Right ventricle myocardium inferior (tissue), 1 donor: ENCODE results near the gene SULT1C4. TPM values are rescaled to one million over a fixed set of nuclear protein-coding genes. Genes with fewer than 3 reads are reported as not detected.
"Not testable (repeated sequence)": the region's sequence is repeated elsewhere in the genome, so short reads cannot be mapped to it uniquely, and the experiment has no call there.

Experiments used
- ATAC-seq: fragments of 200-7000 bp; cut with Tn5 transposase; one replicate; pipeline ENCODE4 v1.9.1; 2020; ENCODE audit warnings: mild to moderate bottlenecking, moderate library complexity
- DNase-seq: peaks from one replicate; pipeline ENCODE4 v3.0.0; 2021; ENCODE audit errors: missing footprints
- intact Hi-C: fragments of 100-400 bp; cut with DNase I; formaldehyde crosslinking; loops from one replicate; pipeline ENCODE4 v1.11.0; 2022
- long read RNA-seq: library from polyadenylated mRNA; unstranded; transcript quantifications from one replicate; pipeline ENCODE4 v2.0.0, GENCODE V29; 2021
- total RNA-seq: library from RNA; stranded (reverse); fragmentation: NEBNext Ultra II Directional; extraction: Animal tissue kit (Norgen Biotek cat#: 25700); gene quantifications from one replicate; pipeline ENCODE4 v1.2.1, GENCODE V29; 2021
- donor health status: DM: no; HTN: yes; CAD: no; lungs with severe emphysema.

SULT1C4 gene
- 2.0 TPM for total RNA-seq
- long read RNA-seq, partial matches to known transcripts, result 0 of 1 reads
- long read RNA-seq, other reads (novel, unspliced or antisense), result 0 of 1 reads

DNA sequence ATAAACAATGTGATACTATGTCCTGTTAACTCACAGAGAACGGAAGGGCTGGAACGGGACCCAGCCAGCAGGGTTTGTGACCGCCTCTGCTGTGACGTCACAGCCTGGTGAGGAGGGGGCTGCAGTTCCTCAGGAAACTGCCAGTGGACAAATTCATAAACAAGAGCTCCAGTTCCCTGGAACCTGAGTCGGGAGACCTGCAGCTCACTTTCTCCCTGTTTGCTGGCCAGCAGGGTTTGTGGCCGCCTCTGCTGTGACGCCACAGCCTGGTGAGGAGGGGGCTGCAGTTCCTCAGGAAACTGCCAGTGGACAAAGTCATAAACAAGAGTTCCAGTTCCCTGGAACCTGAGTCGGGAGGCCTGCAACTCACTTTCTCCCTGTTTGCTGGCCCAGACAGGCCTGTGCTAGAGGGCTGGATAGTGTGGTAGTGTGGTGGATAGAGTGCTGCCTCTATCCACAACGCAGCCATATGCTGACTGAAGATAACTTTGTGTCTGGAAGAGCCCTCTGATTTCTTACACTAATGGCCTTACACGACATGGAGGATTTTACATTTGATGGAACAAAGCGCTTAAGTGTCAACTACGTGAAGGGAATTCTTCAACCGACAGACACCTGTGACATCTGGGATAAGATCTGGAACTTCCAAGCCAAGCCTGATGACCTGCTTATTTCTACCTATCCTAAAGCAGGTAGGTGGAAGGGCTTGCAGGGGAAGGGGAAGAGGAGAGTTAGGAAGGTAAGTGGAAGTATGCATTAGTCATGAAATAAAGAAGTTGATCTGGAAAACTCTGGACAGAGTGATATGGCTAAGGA lies at the start of gene SULT1C4:
TSS of gene SULT1C4 (plus strand) at position 140 of the 816 bp plus-strand sequence. CDS start at position 524, 384 bp downstream.
- DNase-seq (peak; percentile 75), ATAC-seq (peak; percentile 78)
- intact Hi-C loops, result no loop called here

DNA sequence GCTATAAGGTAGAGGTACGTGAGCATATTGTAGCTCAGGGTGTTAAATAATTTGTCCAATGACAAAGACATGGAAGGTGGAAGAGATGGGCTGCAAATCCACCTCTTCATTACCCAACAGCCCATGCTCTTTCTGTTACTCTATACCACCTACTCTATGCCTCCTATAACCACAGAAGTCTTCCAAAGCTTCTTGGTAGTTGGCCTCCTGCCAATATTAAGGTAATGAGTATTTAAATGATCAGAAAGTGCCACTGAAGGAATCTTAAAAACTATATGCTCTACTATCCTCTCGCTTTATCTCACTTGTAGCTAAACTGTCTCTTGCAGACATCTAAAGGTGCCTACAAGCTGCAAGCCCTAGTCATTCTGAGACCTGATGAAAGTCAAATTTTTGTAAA lies 48.0 kb upstream of the SULT1C4 start:
- ATAC-seq (no peak), DNase-seq (no peak)
- intact Hi-C loops, result no loop called here

DNA sequence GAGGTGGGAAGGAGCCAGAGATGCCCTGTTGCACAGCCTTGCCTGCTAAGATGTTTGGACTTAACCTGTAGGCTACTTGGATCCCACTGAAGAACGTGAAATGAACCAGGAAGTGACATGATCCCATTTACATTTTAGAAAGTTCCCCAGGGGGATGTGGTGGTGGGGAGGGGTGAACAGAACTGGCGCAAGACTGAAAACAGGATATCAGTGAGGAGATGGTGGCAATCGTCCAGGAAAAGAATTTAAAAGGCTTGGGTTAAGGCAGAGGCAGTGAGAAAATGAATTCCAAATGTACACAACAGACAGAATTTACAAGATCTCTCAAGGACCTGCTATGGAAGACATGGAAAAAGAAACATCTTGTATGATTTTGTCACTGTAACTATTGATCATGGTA lies 46.8 kb upstream of the SULT1C4 start:
- ATAC-seq (no peak), DNase-seq (no peak)
- intact Hi-C loops, result no loop called here

DNA sequence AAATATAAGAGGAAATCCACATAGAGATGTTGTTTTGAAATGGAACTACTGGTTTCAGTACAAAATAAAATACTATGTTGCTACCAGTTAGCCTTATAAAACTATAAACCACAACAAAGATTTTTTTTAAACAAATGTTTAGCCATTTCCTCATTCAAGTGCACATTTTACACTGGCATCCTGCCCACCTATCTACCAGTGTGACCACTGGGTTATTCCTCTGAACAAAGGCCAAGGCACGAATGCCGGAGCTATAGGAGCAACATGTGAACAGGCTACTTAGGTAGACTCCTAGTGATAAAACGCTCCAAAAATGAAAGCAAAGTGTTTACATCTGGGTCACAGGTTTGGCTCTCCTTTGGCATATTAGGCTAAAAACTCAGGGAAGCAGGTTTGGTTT lies 31.8 kb upstream of the SULT1C4 start:
- intact Hi-C loops, result no loop called here
- ATAC-seq (no peak), DNase-seq (no peak)

DNA sequence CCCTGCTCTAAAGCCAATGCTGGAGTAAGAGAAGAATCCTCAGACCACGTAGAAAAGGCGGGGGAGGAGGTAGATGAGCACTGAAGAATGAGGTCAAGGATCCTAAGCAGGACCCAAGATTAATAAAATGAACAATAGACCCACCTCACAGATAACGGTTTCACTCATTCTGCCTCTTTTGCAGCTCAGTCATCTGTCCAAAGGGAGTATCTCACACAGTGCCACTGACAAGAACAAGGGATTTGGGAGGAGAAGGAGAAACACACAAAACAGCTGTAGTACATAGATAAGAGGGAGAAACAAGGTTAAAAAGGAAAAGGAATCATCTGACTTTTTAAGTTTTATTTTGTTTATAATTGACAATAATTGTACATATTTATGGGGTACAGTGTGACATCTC lies 30.9 kb upstream of the SULT1C4 start:
- ATAC-seq (no peak), DNase-seq (no peak)
- intact Hi-C loops, result no loop called here

DNA sequence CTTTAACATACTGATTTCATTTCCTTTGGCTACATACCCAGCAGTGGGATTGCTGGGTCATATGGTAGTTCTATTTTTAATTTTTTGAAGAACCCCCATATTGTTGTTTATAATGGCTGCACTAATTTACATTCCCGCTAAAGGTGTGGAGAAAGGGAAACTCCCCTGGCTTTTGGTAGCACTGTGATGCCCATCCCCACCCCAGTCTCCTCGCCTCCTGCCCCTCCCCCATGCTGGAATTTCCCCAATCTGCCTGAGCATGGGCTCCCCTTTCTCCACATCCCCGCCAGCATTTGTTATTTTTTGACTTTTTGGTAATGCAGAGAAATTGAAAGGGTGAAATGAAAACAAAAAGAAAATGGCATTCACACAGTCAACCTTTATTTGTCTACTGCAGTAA lies 30.0 kb upstream of the SULT1C4 start:
- ATAC-seq (no peak), DNase-seq (no peak)
- intact Hi-C loops, result no loop called here

DNA sequence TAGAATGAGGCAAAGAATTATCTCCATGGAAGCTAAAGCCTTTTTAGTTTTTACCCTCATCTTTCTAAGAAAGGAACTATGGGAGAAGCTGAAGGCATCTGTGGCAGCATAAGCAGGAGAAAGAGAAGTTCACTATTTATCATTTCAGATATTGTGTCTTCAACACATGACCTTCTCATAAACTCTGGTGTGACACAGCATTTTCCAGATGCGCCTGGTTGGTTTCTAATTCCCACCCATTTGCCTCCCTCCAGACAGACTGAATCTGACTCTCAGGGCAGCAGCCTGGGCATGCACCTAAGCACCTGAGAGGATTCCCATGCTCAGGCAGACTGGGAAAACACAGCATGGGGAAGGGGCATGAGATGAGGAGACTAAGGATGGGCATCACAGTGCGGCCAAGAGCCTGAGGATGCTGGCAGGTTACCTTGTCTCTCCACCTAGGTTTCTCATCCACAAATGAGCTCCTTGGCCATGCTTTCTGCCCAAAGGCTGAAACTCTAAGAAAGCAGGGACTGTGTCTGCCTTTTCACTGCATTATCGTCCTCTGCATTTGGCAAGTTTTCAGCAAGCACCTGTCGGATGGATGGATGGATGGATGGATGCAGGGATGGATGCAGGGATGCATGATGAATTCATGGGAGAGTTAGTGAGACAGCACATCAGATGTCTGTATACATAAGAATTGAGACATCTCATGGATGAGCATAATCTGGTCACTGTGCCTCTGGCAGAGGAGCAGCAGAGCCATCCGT lies 28.8 kb upstream of the SULT1C4 start:
- intact Hi-C loops, result no loop called here
- no peak for ATAC-seq
- DNase-seq, result no peak

DNA sequence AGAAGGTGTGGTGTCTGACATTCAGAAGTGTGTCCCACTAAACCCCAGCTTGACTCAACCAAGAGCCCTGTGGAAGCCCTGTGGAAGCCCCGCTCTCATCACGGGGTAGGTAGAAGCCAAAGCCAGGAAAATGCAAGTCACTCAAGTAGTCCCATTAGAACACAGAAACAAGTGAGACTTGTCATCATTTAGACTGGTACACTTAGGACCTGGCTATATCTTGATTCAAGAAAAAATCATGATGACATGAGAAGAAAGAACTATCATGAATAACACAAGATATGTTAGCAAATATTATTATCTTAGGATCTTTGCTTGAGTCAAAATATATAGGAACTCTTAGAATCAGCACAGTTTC lies 28.2 kb upstream of the SULT1C4 start:
- ATAC-seq, result no peak
- intact Hi-C loops, result no loop called here
- DNase-seq, result no peak

DNA sequence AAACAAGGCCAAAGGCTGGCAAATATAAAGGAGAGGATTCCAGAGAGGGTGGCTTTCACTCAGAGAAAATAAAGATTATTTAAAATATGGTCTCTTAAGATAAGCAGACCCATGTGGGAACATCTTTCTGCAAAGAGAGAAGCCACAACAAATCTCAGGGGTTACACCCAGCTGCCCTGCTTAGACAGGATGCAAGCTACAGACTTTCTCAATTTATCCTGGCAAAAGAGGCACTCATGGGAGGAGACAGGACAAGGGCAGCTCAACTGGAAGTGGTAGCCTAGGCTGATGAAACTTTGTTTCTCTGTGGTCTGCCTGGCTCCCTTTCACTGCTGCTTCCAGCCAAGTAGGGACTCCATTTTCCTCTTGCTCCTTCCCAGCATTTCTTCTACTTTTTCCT lies 25.9 kb upstream of the SULT1C4 start:
- intact Hi-C loops, result no loop called here
- DNase-seq (no peak), ATAC-seq (no peak)

DNA sequence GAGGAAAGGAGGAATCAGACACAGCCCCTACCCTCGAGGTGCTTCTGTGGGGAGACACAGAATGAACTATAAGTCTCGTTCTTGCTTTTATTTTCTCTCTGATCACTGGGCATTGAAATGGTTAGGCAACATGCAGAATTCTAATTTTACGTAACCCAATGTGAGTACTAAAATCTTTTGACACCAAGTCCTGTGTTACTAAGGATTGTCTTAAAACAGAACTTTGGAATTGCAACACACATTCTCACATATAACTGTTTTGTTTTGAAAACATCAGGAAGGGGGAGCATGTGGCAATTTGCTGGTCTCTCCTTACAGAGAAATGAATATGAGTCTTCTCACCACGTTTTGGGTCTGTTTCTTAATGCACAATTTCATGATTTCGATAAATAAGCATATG lies 23.6 kb upstream of the SULT1C4 start:
- DNase-seq, result no peak
- ATAC-seq, result no peak
- intact Hi-C loops, result no loop called here

DNA sequence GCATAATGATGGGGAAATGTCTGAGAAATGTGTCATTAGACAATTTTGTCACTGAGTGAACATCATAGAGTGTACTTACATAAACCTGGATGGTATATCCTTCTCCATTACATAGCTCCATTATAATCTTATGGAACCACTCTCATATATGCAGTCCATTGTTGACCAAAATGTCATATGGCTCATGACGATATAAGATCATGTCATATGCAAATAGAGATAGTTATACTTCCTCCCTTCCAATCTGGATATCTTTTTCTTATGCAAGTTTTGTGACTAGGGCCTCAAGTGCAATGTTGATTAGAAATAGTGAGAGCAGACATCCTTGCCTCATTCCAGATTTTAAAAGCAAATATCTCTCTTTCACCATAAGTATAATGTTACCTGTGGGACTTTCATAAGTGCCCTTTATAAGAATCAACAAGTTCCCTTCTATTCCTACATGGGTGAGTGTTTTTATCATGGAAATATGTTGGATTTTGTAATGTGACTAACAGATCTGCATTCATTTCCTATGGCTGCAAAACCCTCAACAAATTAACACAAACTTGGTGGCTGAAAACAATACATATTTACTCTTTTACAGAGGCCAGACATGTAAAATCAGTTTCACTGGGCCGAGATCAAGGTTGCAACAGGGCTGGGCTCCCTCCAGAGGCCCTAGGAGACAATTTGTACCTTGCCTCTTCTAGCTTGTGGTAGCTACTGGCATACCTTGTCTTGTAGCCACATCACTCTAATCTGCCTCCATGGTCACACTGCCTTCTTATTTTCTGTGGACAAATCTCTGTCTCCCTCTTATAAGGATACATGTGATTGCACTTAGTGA lies 21.6 kb upstream of the SULT1C4 start:
- no peak for DNase-seq
- intact Hi-C loops, result no loop called here
- ATAC-seq, result no peak

DNA sequence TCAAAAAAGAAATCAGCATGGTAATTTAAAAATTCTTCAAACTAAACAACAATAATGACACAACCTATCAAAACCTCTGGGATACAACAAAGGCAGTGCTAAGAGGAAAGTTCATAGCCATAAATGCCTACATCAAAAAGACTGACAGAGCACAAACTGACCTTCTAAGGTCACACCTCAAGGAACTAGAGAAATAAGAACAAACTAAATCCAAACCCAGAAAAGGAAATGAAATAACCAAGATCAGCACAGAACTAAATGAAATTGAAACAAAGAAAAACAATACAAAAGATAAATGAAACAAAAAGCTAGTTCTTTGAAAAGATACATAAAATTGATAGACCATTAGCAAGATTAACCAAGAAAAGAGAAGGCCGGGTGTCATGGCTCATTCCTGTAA lies 18.4 kb upstream of the SULT1C4 start:
- intact Hi-C loops, ATAC-seq, DNase-seq: not testable (repeated sequence)

DNA sequence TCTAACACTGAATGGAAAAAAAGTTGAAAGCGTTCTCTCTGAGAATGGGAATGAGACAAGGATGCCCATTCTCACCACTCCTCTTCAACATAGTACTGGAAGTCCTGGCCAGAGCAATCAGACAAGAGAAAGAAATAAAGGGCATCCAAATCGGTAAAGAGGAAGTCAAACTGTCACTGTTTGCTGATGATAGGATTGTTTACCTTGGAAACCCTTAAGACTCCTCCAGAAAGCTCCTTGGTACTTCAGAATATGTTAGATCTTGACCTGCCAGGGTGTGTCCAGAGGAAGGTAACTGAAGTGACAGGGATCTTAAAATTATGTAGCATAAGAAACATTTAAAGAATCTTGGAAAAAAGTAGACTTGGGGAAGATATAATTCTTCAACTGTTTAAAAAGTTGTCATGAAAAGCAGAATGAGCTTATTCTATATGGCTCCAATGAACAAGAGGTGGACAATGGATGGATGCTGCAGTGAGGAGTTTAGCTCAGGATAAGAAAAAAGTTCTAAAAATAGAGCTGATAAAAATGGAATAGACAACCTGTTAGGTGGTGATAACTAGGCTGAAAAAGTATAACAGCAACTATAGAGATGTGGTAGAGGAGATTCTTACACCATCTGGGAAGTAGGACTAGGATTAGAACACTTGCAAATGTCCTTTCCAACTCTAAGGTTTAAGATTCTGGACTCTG lies 16.8 kb upstream of the SULT1C4 start:
- DNase-seq, result no peak
- no peak for ATAC-seq
- intact Hi-C loops, result no loop called here

DNA sequence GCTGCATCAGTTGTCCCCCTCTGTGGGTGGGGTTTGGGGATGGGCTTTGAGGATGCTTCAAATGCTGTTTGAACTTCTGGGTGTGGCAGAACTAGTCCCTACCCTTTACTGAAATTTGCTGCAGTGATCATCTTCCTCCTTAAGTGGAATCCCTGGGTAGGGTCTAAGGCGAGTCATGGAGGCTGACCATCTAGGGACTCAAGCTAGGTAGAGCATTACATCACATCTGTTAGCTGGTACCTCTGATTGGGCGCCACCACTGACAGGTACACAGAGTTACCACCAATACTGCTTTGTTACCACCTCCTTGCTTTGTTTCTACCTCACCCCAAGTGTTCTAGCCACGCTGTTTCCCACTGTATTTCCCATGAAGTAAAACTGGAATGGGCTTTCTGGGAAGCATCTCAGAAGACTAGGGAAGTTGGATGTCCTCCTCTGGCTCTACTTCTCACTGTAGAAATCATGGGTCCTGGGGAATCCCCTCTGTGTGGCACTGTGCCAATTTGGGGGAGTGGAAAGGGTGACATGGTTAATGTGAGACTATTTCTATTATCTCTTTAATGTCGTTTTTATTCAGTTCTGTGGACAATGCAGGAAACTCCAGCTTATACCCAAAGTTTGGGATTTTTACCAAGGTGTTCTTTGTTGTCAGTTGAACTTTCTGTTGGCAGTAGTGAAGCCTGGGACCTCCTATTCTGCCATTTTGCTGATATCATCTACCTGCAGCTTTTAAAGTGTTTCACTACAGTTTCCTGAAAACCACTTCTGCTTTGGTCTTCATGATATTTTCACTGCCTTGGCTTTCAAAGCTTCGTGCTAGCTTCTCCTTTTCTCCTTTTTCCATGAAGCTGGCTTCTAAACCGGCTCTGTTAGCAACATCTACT lies 14.5 kb upstream of the SULT1C4 start:
- no peak for ATAC-seq
- intact Hi-C loops, result no loop called here
- no peak for DNase-seq

DNA sequence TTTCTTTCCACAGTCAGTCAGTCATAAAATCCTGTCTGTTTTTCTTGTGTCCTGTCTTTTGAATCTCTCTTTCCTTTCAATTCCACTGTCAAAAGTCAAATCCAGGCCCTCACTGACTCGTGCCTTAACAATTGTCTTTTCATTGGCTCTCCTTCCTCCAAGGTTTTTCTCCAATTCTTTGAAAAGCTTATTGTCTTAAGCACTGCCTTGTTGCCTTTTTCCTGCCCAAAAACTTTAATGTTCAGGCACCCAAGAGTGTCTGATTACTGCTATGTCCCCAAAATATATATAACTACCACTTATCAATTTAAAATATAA lies 13.9 kb upstream of the SULT1C4 start:
- intact Hi-C loops, result no loop called here
- no peak for DNase-seq
- ATAC-seq, result no peak

DNA sequence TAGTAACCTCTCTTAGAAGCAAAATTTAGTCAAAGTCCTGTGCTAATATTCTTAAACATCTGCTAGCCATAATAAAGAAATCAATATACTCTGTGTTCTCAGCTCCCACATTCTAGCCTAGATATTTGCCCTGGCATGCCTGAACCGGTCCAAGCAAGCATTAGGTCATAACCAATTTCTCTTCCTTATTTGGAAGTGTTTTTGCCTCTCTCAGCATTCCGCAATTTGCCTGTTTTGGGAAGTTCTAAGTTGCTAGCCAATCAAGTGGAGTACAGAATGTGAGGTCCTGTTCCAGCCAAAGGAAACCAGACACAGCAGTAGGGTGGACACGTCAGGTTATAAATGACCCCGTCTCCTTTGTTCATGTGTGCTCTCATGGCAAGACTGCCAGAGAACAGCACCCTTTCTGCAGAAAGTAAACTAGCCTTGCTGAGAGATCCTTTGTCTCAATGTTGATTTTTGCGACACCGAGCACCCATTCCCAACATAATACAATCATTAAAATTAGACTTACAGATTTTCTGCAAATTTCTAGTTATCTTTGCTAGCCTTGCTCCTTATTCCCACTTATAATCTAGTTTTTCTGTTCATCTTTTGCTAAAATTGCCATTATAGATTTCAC lies 13.0 kb upstream of the SULT1C4 start:
- DNase-seq (no peak), ATAC-seq (no peak)
- intact Hi-C loops, result no loop called here

DNA sequence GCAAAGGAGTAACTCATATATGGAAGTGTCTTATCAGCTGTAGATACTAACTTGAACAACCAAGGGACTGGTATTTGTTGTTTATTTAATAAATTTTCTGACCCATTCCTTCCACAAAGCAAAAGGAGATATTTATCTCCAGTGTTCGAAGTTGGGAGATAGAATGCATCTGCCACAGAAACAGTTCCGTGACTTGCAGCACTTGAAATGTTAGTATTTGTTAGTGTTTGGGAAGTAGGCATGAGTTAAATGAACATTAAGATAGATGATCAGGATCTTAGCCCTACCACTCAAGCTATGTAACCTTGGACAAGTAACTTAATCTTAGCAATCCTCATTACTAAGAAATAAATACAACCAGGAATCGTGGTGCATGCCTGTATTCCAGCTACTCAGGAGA lies 12.1 kb upstream of the SULT1C4 start:
- intact Hi-C loops, result no loop called here
- ATAC-seq, result no peak
- DNase-seq, result no peak

DNA sequence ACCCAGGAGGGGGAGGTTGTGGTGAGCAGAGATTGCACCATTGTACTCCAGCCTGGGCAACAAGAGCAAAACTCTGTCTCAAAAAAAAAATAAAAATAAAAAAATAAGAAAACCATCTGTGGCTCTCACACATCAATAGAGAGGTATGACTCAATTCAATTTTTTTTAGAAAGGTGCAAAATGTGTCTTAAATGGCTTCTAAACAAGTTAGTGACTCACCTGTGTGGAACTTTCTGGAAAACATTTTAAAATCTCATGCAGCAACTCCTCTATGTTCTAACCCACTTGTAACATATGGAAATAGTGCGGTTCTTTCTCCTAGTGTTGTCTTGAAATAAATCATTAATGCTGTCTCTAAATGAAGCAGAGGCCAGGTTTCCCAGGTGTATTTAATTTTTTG lies 10.7 kb upstream of the SULT1C4 start:
- intact Hi-C loops, result no loop called here
- ATAC-seq (no peak), DNase-seq (no peak)
